WTC11 (cell line): Measurements from ENCODE around the gene TMED1. TPM values are rescaled to one million over a fixed set of nuclear protein-coding genes. Genes with fewer than 3 reads are reported as not detected.

Experiments used
- ATAC-seq: fragments of 200-7000 bp; cut with Tn5 transposase; 2 replicates; pipeline ENCODE4 v1.10.0; 2021; ENCODE audit warnings: mild to moderate bottlenecking, moderate library complexity
- CTCF ChIA-PET: fragments of 300-600 bp; sonication (Branson Sonifier 250); formaldehyde crosslinking; loops from one replicate; lab custom pipeline; 2021; ENCODE audit warnings: antibody characterized with exemption; lab: Charles Lee
- POLR2A ChIA-PET: fragments of 350-600 bp; sonication (Branson Sonifier 250); formaldehyde crosslinking; loops from one replicate; lab custom pipeline; 2021; ENCODE audit warnings: antibody characterized with exemption; lab: Charles Lee
- DNase-seq: peaks from one replicate; pipeline ENCODE4 v3.0.0; 2021; ENCODE audit warnings: low spot score
- H3K27ac Mint-ChIP-seq: 2 replicates; pipeline ENCODE4 v1.8.0; 2021; ENCODE audit warnings: mixed read lengths
- H3K27me3 Mint-ChIP-seq: 2 replicates; pipeline ENCODE4 v1.8.0; 2021; ENCODE audit warnings: low read depth, mild to moderate bottlenecking, moderate library complexity, mixed read lengths
- H3K36me3 Mint-ChIP-seq: 2 replicates; pipeline ENCODE4 v1.8.0; 2021; ENCODE audit warnings: mixed read lengths
- H3K4me1 Mint-ChIP-seq: 2 replicates; pipeline ENCODE4 v1.8.0; 2022; ENCODE audit warnings: mixed read lengths
- H3K4me3 Mint-ChIP-seq: 2 replicates; pipeline ENCODE4 v1.8.0; 2021; ENCODE audit warnings: mild to moderate bottlenecking, moderate library complexity, mixed read lengths
- H3K9me3 Mint-ChIP-seq: 2 replicates; pipeline ENCODE4 v1.8.0; 2021; ENCODE audit warnings: mixed read lengths
- FOXK1 ChIP-seq: sonication (generic); formaldehyde crosslinking; IDR thresholded peaks from 2 replicates; pipeline ENCODE4 v1.8.0; 2022; ENCODE audit warnings: mild to moderate bottlenecking, moderate library complexity, missing genetic modification reagents
- KAT7 ChIP-seq: sonication (generic); formaldehyde crosslinking; IDR thresholded peaks from 2 replicates; pipeline ENCODE4 v1.8.1; 2023; ENCODE audit warnings: missing genetic modification reagents, mild to moderate bottlenecking, borderline replicate concordance
- NFYB ChIP-seq: sonication (generic); formaldehyde crosslinking; conservative IDR thresholded peaks from 2 replicates; pipeline ENCODE4 v1.8.0; 2022; ENCODE audit warnings: low read depth, missing genetic modification reagents
- NR3C1 ChIP-seq: sonication (generic); formaldehyde crosslinking; conservative IDR thresholded peaks from 2 replicates; pipeline ENCODE4 v1.8.1; 2023; ENCODE audit warnings: low read depth, mild to moderate bottlenecking, missing genetic modification reagents
- SP1 ChIP-seq: sonication (generic); formaldehyde crosslinking; conservative IDR thresholded peaks from 2 replicates; pipeline ENCODE4 v1.8.1; 2022; ENCODE audit warnings: missing genetic modification reagents
- TCF7 ChIP-seq: sonication (generic); formaldehyde crosslinking; IDR thresholded peaks from 2 replicates; pipeline ENCODE4 v1.8.0; 2022; ENCODE audit warnings: mild to moderate bottlenecking, low read depth, missing genetic modification reagents, moderate library complexity
- total RNA-seq: library from RNA; stranded (reverse); gene quantifications from 3 replicates; pipeline ENCODE4 v1.2.3, GENCODE V29; 2021
- TF ChIP-seq, protein P1 (sequence below): sonication (generic); formaldehyde crosslinking; IDR thresholded peaks from 2 replicates; pipeline ENCODE4 v1.8.1; 2023; ENCODE audit warnings: mild to moderate bottlenecking, missing genetic modification reagents
- TF ChIP-seq, protein P2 (sequence below): sonication (generic); formaldehyde crosslinking; IDR thresholded peaks from 2 replicates; pipeline ENCODE4 v1.8.1; 2022; ENCODE audit warnings: mild to moderate bottlenecking, moderate library complexity, missing genetic modification reagents
- TF ChIP-seq, protein P3 (sequence below): fragments of 250-450 bp; sonication (Bioruptor Pico); IDR thresholded peaks from 2 replicates; pipeline ENCODE4 v1.9.0; 2021; ENCODE audit warnings: mild to moderate bottlenecking
- TF ChIP-seq, protein P4 (sequence below): sonication (generic); formaldehyde crosslinking; IDR thresholded peaks from 2 replicates; pipeline ENCODE4 v1.8.1; 2022; ENCODE audit warnings: low read depth, mild to moderate bottlenecking, moderate library complexity, missing genetic modification reagents, borderline replicate concordance
- TF ChIP-seq, protein P5 (sequence below): sonication (generic); formaldehyde crosslinking; IDR thresholded peaks from 2 replicates; pipeline ENCODE4 v1.8.1; 2022; ENCODE audit warnings: low read depth, missing genetic modification reagents, borderline replicate concordance
- TF ChIP-seq, protein P6 (sequence below): sonication (generic); formaldehyde crosslinking; conservative IDR thresholded peaks from 2 replicates; pipeline ENCODE4 v1.8.1; 2022; ENCODE audit warnings: mild to moderate bottlenecking, missing genetic modification reagents

The TMED1 gene
- total RNA-seq, 1 experiment from 2014 or later, result 28.5 TPM

DNA sequence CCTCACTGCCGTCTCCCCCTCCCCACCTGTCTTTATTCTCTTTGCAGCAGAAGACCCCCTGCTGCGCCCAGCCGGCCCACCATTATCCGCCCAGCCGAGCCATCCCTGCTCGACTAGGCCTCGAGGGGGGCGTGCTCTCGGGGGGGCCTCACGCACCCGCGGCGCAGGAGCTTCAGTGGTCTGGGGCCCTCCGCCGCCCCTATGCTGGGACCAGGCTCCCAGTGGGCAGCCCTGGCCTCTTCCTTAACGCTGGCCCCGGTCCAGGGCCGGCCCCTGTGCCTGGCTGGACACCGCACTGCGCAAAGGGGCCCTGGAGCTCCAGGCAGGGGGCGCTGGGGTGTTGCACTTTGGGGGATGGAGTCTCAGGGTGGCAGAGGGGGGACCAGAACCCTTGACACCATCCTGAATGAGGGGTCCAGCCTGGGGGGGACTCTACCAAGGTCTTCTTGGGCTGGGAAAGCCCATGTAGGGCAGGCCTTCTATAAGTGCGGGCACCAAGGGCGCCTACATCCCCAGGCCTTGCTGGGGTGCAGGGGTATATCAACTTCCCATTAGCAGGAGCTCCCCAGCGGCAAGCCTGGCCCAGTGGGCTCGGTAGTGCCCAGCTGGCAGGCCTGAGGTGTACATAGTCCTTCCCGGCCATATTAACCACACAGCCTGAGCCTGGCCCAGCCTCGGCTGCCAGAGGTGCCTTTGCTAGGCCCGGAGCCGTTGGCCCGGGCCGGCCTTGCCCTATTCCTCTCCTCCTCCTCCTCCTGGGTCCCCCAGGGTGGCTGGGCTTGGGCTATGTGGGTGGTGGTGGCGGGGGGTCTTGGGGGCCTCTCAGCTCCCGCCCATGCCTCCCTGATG lies 4.9 kb downstream of the TMED1 start (continued):
- TF ChIP-seq, protein P1, sequence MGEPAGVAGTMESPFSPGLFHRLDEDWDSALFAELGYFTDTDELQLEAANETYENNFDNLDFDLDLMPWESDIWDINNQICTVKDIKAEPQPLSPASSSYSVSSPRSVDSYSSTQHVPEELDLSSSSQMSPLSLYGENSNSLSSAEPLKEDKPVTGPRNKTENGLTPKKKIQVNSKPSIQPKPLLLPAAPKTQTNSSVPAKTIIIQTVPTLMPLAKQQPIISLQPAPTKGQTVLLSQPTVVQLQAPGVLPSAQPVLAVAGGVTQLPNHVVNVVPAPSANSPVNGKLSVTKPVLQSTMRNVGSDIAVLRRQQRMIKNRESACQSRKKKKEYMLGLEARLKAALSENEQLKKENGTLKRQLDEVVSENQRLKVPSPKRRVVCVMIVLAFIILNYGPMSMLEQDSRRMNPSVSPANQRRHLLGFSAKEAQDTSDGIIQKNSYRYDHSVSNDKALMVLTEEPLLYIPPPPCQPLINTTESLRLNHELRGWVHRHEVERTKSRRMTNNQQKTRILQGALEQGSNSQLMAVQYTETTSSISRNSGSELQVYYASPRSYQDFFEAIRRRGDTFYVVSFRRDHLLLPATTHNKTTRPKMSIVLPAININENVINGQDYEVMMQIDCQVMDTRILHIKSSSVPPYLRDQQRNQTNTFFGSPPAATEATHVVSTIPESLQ (CRISPR knock-in tag), result no peak
- no peak for TF ChIP-seq FOXK1 (CRISPR knock-in tag)

DNA sequence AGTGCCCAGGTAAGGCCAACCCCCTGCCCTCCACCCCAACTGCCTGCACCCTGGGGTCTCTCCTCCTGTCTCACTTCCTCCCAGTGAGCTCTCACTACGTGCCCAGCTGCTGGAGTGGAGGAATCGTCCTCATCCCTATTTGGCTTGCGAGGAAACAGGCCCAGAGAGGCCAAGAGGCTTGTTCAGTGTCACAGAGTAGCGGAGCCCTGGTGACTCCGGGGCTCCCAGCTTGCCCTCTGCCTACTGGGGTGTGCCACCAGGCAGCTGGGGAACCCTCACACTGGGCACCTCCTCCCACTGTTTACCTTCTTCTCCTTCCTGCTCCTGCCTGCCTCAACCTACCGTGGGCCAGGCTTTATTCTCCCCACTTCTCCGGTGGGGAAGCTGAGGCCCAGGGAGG lies 5.6 kb downstream of the TMED1 start:
- Mint-ChIP-seq H3K4me1 (no peaks in the 10 kb centered on the region), H3K9me3 (no peaks in the 10 kb centered on the region), H3K36me3 (peaks cover 19% of the 10 kb centered on the region), H3K27ac (no peak overlapping the region), H3K27me3 (no peaks in the 10 kb centered on the region), H3K4me3 (no peak overlapping the region)
- ATAC-seq (no peak), DNase-seq (no peak)
- POLR2A ChIA-PET, result no interaction called here
- CTCF ChIA-PET, result interaction anchor here (1.0 to 4.5 kb wide), 5 partner anchors 28 to 112 kb away, joined by 3 to 23 read pairs (median 5); partner anchors contain the start of gene DNM2
- no peak for TF ChIP-seq NR3C1
- TF ChIP-seq, all 79 proteins: peak for 0

DNA sequence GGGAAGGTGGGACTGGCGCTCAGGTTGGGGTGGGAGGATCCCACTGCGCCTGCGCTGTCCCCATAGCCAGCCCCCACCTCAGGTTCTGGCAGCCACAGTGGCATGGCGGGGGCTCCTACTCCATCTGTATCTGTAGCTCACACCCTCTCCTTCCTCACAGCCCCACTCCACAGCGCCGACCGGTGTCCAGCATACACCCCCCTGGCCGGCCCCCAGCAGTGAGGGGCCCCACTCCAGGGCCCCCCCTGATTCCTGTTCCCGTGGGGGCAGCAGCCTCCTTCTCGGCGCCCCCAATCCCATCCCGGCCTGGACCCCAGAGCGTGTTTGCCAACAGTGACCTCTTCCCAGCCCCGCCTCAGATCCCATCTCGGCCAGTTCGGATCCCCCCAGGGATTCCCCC lies 6.0 kb downstream of the TMED1 start:
- no peak overlapping the region for H3K27ac Mint-ChIP-seq
- H3K9me3 Mint-ChIP-seq, result no peaks in the 10 kb centered on the region
- H3K27me3 Mint-ChIP-seq, result no peaks in the 10 kb centered on the region
- TF ChIP-seq NFYB (CRISPR knock-in tag), result no peak
- TF ChIP-seq KAT7, result no peak
- TF ChIP-seq SP1 (CRISPR knock-in tag), result no peak
- TF ChIP-seq, protein P2, sequence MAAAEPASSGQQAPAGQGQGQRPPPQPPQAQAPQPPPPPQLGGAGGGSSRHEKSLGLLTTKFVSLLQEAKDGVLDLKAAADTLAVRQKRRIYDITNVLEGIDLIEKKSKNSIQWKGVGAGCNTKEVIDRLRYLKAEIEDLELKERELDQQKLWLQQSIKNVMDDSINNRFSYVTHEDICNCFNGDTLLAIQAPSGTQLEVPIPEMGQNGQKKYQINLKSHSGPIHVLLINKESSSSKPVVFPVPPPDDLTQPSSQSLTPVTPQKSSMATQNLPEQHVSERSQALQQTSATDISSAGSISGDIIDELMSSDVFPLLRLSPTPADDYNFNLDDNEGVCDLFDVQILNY, result no peak
- TF ChIP-seq, all 79 proteins: peak for 0
- no peaks in the 10 kb centered on the region for H3K4me1 Mint-ChIP-seq
- peaks cover 23% of the 10 kb centered on the region for H3K36me3 Mint-ChIP-seq
- ChIA-PET POLR2A (interaction anchor here (0.5 kb wide), 1 partner anchor 15 kb away, joined by 3 read pairs; no protein-coding TSS in a partner anchor), CTCF (interaction anchor here (1.0 to 4.5 kb wide), 10 partner anchors 9 to 135 kb away, joined by 3 to 31 read pairs (median 6); partner anchors contain the start of genes DNM2 and QTRT1)
- ATAC-seq (no peak), DNase-seq (no peak)
- no peak overlapping the region for H3K4me3 Mint-ChIP-seq

DNA sequence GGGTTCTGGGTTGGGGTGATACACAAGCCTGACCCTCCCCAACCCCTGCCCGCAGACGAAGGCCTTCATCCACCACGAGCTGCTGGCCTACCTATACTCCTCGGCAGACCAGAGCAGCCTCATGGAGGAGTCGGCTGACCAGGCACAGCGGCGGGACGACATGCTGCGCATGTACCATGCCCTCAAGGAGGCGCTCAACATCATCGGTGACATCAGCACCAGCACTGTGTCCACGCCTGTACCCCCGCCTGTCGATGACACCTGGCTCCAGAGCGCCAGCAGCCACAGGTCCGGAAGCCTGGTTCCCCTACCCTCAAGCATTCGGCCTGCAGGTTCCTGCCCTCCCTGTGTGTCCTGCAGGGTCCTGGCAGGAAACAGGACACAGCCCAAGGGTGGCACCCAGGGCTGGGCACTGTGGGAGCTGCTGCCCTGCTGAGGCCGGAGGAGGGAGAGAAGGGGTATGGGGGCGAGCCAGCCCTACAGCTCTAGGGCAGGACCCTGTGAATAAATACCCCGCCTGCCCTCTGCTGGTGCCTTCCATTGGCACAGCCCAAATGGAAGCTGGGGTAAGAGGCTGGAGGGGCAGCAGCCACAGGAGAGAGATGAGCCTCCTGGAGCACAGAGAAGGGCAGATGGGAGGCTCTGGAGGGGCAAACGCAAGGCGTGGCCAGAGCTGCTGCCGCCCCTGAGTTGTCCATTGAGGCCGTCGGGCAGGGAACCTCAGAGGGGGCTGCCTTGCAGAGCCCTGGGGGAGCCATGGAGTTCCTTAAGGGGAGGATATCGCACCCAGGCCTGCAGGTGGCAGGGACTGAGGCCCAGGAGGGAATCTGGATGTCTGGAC lies 6.8 kb downstream of the TMED1 start:
- Mint-ChIP-seq H3K4me1 (no peaks in the 10 kb centered on the region), H3K27me3 (no peaks in the 10 kb centered on the region), H3K36me3 (peaks cover 30% of the 10 kb centered on the region), H3K27ac (no peak overlapping the region; the same call in 1 of the 2 replicates), H3K9me3 (no peaks in the 10 kb centered on the region), H3K4me3 (no peak overlapping the region)
- CTCF ChIA-PET, result interaction anchor here (0.6 to 4.5 kb wide), 14 partner anchors 8 to 134 kb away, joined by 3 to 31 read pairs (median 4); partner anchors contain the start of genes DNM2 and QTRT1
- POLR2A ChIA-PET, result interaction anchor here (0.5 kb wide), 1 partner anchor 16 kb away, joined by 3 read pairs; no protein-coding TSS in a partner anchor
- ATAC-seq (peak; percentile 70), DNase-seq (peak; percentile 56)
- TF ChIP-seq KAT7, result no peak
- no peak for TF ChIP-seq TCF7 (CRISPR knock-in tag)
- TF ChIP-seq, protein P3, sequence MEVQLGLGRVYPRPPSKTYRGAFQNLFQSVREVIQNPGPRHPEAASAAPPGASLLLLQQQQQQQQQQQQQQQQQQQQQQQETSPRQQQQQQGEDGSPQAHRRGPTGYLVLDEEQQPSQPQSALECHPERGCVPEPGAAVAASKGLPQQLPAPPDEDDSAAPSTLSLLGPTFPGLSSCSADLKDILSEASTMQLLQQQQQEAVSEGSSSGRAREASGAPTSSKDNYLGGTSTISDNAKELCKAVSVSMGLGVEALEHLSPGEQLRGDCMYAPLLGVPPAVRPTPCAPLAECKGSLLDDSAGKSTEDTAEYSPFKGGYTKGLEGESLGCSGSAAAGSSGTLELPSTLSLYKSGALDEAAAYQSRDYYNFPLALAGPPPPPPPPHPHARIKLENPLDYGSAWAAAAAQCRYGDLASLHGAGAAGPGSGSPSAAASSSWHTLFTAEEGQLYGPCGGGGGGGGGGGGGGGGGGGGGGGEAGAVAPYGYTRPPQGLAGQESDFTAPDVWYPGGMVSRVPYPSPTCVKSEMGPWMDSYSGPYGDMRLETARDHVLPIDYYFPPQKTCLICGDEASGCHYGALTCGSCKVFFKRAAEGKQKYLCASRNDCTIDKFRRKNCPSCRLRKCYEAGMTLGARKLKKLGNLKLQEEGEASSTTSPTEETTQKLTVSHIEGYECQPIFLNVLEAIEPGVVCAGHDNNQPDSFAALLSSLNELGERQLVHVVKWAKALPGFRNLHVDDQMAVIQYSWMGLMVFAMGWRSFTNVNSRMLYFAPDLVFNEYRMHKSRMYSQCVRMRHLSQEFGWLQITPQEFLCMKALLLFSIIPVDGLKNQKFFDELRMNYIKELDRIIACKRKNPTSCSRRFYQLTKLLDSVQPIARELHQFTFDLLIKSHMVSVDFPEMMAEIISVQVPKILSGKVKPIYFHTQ (CRISPR knock-in tag), result no peak
- TF ChIP-seq, protein P4, sequence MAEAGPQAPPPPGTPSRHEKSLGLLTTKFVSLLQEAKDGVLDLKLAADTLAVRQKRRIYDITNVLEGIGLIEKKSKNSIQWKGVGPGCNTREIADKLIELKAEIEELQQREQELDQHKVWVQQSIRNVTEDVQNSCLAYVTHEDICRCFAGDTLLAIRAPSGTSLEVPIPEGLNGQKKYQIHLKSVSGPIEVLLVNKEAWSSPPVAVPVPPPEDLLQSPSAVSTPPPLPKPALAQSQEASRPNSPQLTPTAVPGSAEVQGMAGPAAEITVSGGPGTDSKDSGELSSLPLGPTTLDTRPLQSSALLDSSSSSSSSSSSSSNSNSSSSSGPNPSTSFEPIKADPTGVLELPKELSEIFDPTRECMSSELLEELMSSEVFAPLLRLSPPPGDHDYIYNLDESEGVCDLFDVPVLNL (CRISPR knock-in tag), result 0 out of 2 replicates have a peak, but pooled peaks have one; percentile 5
- TF ChIP-seq, protein P5, sequence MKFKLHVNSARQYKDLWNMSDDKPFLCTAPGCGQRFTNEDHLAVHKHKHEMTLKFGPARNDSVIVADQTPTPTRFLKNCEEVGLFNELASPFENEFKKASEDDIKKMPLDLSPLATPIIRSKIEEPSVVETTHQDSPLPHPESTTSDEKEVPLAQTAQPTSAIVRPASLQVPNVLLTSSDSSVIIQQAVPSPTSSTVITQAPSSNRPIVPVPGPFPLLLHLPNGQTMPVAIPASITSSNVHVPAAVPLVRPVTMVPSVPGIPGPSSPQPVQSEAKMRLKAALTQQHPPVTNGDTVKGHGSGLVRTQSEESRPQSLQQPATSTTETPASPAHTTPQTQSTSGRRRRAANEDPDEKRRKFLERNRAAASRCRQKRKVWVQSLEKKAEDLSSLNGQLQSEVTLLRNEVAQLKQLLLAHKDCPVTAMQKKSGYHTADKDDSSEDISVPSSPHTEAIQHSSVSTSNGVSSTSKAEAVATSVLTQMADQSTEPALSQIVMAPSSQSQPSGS (CRISPR knock-in tag), result no peak
- TF ChIP-seq, protein P6, sequence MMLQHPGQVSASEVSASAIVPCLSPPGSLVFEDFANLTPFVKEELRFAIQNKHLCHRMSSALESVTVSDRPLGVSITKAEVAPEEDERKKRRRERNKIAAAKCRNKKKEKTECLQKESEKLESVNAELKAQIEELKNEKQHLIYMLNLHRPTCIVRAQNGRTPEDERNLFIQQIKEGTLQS (CRISPR knock-in tag), result no peak
